AG04449 (cell line): ENCODE measurements around the gene TMEM233.

Source experiments
- CTCF ChIA-PET: fragments of 350-600 bp; formaldehyde crosslinking; extraction: SDS; loops from one replicate; lab custom pipeline; 2021; ENCODE audit warnings: antibody characterized with exemption; lab: Yijun Ruan, JAX
- POLR2A ChIA-PET: fragments of 400-600, 350-600 bp; formaldehyde crosslinking; extraction: SDS; loops from one replicate; lab custom pipeline; 2020; ENCODE audit warnings: antibody characterized with exemption, inconsistent platforms; lab: Yijun Ruan, JAX
- DNase-seq: peaks from one replicate; pipeline ENCODE4 v3.0.0-alpha.2; 2010; ENCODE audit warnings: low read depth, low spot score
- H3K4me3 ChIP-seq: 2 replicates; pipeline ENCODE4 v1.5.1; 2011; ENCODE audit warnings: low read depth, mild to moderate bottlenecking, control low read depth, low read length
- CTCF ChIP-seq: IDR thresholded peaks from one replicate; pipeline ENCODE4 v1.5.1; 2011; ENCODE audit warnings: mild to moderate bottlenecking, moderate library complexity, low read length, control low read depth, inconsistent platforms; ENCODE audit not compliant: insufficient read depth; ENCODE audit errors: missing control alignments

Gene TMEM233

GRCh38 chr12:119578112-119578511 lies 15.5 kb upstream of the TMEM233 start:
- H3K4me3 ChIP-seq: no peak overlapping the region
- DNase-seq: no peak
- ChIA-PET POLR2A (no interaction called here), CTCF (interaction anchor here (1.0 kb wide), 1 partner anchor 89 kb away, joined by 3 read pairs; no protein-coding TSS in a partner anchor)
- TF ChIP-seq CTCF: no peak

GRCh38 chr12:119589097-119589496 lies 4.5 kb upstream of the TMEM233 start:
- no peak for DNase-seq
- no peak overlapping the region for H3K4me3 ChIP-seq
- ChIA-PET POLR2A (no interaction called here), CTCF (no interaction called here)
- no peak for TF ChIP-seq CTCF

- CTCF ChIA-PET: no interaction called here
- TF ChIP-seq CTCF: no peak
- H3K4me3 ChIP-seq: no peak overlapping the region
- POLR2A ChIA-PET: no interaction called here
- no peak for DNase-seq
Measured at GRCh38 chr12:119589634-119590033, 3.9 kb upstream of the TMEM233 start.

GRCh38 chr12:119592232-119592631 lies 1.3 kb upstream of the TMEM233 start:
- H3K4me3 ChIP-seq: no peak overlapping the region
- no peak for TF ChIP-seq CTCF
- CTCF ChIA-PET: no interaction called here
- DNase-seq: no peak
- POLR2A ChIA-PET: no interaction called here

GRCh38 chr12:119594399-119594730 lies 791 bp downstream of the TMEM233 start:
- DNase-seq: no peak
- POLR2A ChIA-PET: no interaction called here
- no peak overlapping the region for H3K4me3 ChIP-seq
- no peak for TF ChIP-seq CTCF
- CTCF ChIA-PET: no interaction called here

GRCh38 chr12:119594772-119595445 lies 1.3 kb downstream of the TMEM233 start:
- TF ChIP-seq CTCF: no peak
- POLR2A ChIA-PET: no interaction called here
- H3K4me3 ChIP-seq: no peak overlapping the region
- CTCF ChIA-PET: no interaction called here
- no peak for DNase-seq
